HG03095 (cell line): ENCODE results near the gene AGR2.
"Not testable (repeated sequence)": the region's sequence is repeated elsewhere in the genome, so short reads cannot be mapped to it uniquely, and the experiment has no call there.

Experiments
- ATAC-seq: cut with Tn5 transposase; IDR thresholded peaks from one replicate; pipeline ENCODE4 v1.9.1; 2021; ENCODE audit warnings: moderate library complexity; ENCODE audit not compliant: unreplicated experiment

The AGR2 gene

GRCh38 chr7:16804674-16805439 is at the start of gene AGR2:
Gene AGR2 (minus strand): TSS chr7:16804999. CDS start chr7:16801796, 3,203 bp downstream.
- ATAC-seq = no peak

DNA sequence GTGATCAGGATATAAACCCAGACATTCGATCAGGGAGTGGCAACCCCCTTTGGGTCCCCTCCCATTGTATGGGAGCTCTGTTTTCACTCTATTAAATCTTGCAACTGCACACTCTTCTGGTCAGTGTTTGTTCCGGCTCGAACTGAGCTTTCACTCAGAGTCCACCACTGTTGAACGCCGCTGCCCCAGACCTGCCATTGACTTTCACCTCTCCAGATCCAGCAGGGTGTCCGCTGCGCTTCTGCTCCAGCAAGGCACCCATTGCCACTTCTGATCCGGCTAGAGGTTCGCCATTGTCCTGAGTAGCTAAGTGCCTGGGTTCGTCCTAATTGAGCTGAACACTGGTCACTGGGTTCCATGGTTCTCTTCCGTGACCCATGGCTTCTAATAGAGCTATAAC is 48.4 kb upstream of the AGR2 start:
- not testable (repeated sequence) for ATAC-seq

- ATAC-seq = no peak
Observed at GRCh38 chr7:16851829-16852228, 47.0 kb upstream of the AGR2 start.

- no peak for ATAC-seq
Observed at GRCh38 chr7:16850614-16851466, 46.0 kb upstream of the AGR2 start.

- ATAC-seq = no peak
Observed at GRCh38 chr7:16849296-16850148, 44.7 kb upstream of the AGR2 start.

GRCh38 chr7:16847381-16847860 is 42.6 kb upstream of the AGR2 start:
- no peak for ATAC-seq

DNA sequence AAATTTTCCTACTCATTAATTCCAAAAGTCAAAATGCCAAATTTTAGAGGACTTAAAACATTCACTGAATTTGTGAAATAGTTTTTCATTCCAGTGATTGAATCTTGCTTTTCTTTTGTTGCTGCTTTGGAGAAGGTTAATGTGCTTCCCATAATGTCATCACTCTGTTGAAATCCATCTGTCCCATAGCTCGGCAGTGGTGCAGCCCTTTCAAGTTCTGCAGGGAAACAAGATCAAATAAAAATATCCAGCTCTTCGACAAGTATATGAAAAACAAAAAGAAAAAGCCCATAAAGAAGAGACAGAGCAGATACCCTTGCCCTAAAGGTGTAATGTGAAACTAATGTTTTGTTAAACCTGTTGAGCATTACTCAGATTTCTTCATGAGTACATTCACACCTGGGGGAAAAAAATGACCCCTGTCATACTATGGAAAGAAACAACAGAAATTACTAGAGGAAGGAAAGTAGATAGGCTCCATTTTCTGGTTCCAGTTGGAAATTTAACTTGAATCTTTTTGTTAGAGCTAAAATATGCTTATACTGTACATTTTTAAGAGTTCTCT is 41.9 kb upstream of the AGR2 start:
- ATAC-seq = no peak

GRCh38 chr7:16845746-16846145 is 40.9 kb upstream of the AGR2 start:
- no peak for ATAC-seq

DNA sequence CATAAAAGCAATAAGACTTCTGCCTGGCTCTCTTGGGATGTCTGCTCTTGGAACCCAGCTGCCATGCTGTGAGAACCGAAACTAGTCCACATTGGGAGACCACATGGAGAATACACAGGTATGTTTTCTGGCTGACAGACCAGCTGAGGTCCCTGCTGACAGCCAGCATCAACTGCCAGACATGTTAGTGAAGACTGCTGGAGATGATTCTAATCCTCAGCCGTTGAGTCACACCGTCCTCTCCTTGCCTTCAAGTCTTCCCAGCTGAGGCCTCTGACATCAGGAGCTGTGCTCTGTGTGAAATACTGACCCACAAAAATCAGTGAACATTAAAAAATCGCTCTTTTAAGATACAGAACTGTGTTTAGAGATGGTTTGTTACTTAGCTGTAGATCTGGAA is 36.9 kb upstream of the AGR2 start:
- ATAC-seq = no peak

GRCh38 chr7:16840094-16840493 is 35.3 kb upstream of the AGR2 start:
- no peak for ATAC-seq

- no peak for ATAC-seq
Observed at GRCh38 chr7:16839646-16840045, 34.8 kb upstream of the AGR2 start.

GRCh38 chr7:16838891-16839290 is 34.1 kb upstream of the AGR2 start:
- ATAC-seq = no peak

DNA sequence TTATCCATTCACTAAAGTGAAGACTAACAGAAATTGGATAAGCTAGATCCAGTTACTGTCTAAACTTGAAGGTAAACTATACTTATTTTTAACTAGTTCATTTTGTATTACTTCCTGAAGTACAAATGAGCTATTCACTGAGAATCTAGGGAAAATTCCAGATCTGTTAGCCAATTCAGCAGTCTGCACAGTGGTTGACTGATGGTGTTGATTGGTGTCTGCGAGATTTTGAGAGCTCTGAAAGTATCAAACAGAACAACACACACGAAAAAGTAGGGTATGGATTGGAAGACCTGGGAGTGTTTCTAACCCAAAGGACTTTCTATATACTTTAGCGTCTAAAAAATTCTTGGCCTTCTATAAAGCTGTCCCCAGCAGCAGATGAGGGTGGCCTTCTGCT is 33.6 kb upstream of the AGR2 start:
- ATAC-seq = no peak

DNA sequence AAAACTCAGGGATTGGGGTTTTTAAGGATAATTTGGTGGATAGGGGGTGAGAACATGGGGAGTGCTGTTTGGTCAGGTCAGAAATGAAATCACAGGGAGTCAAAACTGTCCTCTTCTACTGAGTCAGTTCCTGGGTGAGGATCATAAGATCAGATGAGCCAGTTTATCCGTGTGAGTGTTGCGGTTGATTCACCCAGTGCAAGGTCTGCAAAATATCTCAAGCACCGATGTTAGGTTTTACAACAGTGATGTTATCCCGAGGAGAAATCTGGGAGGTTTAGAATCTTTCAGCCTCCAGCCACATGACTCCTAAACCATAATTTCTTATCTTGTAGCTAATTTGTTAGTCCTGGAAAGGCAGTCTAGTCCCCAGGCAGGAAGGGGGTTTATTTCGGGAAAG is 31.7 kb upstream of the AGR2 start:
- no peak for ATAC-seq

GRCh38 chr7:16833373-16833772 is 28.6 kb upstream of the AGR2 start:
- ATAC-seq = no peak

GRCh38 chr7:16826060-16826459 is 21.3 kb upstream of the AGR2 start:
- no peak for ATAC-seq

DNA sequence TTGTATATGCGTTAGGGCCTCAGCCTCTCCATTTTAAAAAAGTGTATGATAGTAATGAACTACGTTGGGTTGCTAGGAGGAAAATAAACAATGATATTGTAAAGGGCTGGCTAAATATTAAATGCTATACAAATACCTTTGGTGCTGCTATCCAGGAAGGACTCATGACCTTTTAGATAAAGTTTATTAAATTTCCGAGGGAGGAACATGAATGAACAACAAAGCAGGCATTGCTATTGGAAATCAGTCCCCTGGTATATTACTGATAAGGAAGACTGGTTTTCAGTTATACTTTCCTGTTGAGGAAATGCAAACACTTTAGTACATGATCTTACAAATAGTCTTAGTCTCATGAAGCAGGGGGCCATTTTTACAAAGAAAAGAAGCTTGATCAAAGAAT is 17.2 kb upstream of the AGR2 start:
- ATAC-seq = no peak

GRCh38 chr7:16818732-16819131 is 13.9 kb upstream of the AGR2 start:
- no peak for ATAC-seq

- no peak for ATAC-seq
Observed at GRCh38 chr7:16817536-16817935, 12.7 kb upstream of the AGR2 start.

DNA sequence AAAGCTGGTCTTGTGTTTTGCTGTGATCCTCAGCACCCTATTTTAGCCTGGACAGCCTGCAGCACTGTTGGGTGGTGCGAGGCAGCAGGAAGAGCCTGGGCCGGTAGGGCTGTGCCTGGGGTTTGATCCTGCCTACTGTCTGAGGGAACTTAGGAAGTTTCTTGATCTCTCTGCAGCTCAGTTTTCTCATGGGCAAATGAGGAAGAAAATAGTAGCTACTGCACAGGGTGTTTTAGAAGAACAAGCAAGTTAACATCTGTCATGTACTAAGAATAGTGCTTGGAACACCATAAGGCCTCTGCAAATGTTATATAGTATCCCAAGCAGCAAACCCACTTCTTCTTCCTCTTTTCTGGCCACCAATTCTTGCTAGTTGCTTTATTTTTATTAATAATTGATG is 12.0 kb upstream of the AGR2 start:
- no peak for ATAC-seq

- no peak for ATAC-seq
Observed at GRCh38 chr7:16815001-16815400, 10.2 kb upstream of the AGR2 start.
